ENCODE measurements around the gene KLK12.

Gene KLK12

DNA sequence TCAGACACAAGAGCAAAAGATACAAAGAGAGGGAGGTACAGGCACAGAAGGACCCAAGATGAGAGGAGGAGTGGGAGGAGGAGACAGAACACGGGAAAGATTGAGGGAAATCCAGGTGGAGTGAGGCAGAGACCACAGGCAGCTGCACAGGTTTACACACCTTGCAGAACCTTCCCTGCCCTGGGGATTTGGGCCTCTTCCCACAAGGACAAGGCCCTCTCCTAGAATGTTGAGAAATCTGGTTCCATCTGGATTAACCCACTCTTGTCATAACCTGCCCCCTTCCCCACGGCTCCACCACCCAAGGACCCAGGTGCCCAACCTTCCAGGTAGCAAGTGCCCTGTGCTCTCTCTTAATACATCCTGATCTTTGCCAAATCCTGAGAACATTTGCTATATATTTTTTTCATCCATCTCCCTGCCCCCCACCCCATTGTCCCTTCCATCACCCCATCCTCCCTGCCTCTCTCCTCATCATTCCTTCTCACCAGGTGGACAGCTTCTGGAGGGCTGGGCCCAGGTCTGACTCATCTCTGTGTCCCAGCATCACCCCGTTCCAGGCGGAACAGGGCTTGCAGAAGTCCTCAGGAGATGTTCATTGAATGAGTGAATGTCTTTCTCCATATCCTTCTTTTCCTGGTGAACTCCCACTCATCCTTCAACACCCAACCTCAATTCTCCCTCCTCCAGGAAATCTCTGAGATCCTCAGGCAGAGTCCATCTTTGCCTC is 24.6 kb downstream of the KLK12 start:
- FAIRE-seq (no peak), DNase-seq (ENCODE audit: insufficient read length) (no peak)
- TF ChIP-seq POLR2AphosphoS5 (IDR thresholded peaks at IDR 0.05; ENCODE audit: low read depth, low read length) = no peak
- TF ChIP-seq TAF1 (IDR thresholded peaks at IDR 0.05; ENCODE audit: borderline replicate concordance, low read depth, low read length) = no peak
- TF ChIP-seq POLR2A (IDR thresholded peaks at IDR 0.05; ENCODE audit: low read depth, low read length) = no peak

DNA sequence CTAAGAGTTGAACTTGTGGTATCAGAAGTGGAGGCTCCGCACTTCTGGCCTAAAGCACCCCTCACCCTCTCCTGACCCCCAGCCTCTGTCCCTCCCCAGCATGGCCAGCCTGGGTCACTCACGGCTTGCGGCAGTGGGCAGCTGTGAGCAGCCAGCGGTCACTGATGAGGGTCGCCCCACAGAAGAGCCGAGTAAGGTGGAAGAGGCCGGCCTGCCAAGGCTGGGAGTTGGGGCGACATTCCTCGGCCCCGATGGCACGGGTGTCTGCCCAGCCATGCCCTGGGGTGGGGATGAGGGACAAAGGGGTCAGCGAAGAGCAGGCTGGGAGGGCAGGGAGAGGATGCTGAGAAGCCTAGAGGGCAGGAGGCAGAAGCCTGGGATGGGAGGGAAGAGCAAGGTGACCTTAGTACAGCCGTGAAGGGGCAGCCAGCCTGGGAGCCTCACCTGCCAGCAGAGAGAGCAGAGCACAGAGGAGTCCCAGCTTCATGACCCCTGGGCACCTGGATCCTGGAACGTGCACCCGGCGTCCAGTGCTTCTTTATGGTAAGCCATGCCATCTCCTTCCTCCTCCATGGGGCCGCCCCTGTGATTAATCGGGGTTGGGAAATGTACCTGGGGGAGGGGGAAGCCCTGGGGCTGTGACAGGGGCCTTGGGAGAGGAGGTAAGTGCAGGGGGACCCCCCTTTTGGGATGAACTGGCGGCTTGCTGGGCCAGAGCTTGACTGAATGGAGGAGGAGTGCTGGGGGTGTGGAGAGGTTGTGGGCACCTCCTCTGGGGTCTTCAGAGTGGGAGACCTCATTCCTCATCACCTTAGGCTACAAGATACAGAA is 25.5 kb downstream of the KLK12 start:
- no peak for DNase-seq (ENCODE audit: insufficient read length)
- no peak for FAIRE-seq
- TF ChIP-seq POLR2A (IDR thresholded peaks at IDR 0.05; ENCODE audit: low read depth, low read length) = no peak
- TF ChIP-seq TAF1 (IDR thresholded peaks at IDR 0.05; ENCODE audit: borderline replicate concordance, low read depth, low read length) = no peak
- no peak for TF ChIP-seq POLR2AphosphoS5 (IDR thresholded peaks at IDR 0.05; ENCODE audit: low read depth, low read length)

DNA sequence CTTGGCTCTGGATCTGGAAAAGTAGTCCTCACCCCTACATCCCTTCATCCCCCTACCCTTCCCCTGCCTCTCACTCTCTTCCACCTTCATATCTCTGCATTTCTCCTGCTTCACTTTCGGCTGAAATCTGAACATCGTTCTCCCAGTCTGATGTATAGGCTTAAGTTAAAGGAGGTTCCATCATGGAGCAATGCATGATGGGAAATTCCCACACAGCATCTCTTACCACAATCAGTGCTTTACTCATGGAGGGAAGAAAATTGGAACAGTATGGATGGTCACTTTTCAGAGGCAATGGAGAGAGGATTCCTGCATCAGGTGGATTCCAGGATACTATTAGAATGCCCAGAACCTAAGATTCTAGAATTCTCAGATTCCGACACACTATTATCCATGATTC is 27.3 kb downstream of the KLK12 start:
- FAIRE-seq (no peak), DNase-seq (ENCODE audit: insufficient read length) (no peak)
- TF ChIP-seq POLR2A (IDR thresholded peaks at IDR 0.05; ENCODE audit: low read depth, low read length) (no peak), TAF1 (IDR thresholded peaks at IDR 0.05; ENCODE audit: borderline replicate concordance, low read depth, low read length) (no peak), POLR2AphosphoS5 (IDR thresholded peaks at IDR 0.05; ENCODE audit: low read depth, low read length) (no peak)

- DNase-seq (ENCODE audit: insufficient read length) (no peak), FAIRE-seq (no peak)
- no peak for TF ChIP-seq POLR2A (IDR thresholded peaks at IDR 0.05; ENCODE audit: low read depth, low read length)
These were observed 28.4 kb downstream of the KLK12 start for GRCh38 chr19:51006406-51006805.

GRCh38 chr19:51005248-51005647 is 29.6 kb downstream of the KLK12 start:
- TF ChIP-seq TAF1 (IDR thresholded peaks at IDR 0.05; ENCODE audit: borderline replicate concordance, low read depth, low read length) (no peak), POLR2A (IDR thresholded peaks at IDR 0.05; ENCODE audit: low read depth, low read length) (no peak), POLR2AphosphoS5 (IDR thresholded peaks at IDR 0.05; ENCODE audit: low read depth, low read length) (no peak)
- no peak for FAIRE-seq

DNA sequence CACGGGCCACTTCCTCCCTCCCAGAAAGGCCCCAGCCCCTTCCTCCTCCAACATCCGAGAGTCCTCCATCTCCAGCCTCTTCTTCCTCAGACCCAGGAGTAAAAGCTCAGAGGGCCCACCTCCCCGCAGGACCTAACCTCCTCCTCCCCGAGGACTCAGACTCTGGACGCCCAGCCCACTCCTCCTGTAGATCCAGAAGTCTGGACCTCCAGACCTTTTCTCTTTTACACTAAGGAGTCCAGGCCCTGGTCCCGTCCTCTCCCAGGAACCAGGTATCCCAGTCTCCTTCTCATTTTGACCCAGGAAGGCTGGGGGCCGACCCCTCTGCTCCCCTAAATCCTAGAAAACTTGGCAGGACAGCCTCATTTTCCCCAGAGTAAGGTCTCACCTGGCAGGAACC is 31.5 kb downstream of the KLK12 start:
- no peak for TF ChIP-seq POLR2AphosphoS5 (IDR thresholded peaks at IDR 0.05; ENCODE audit: low read depth, low read length)
- TF ChIP-seq TAF1 (IDR thresholded peaks at IDR 0.05; ENCODE audit: borderline replicate concordance, low read depth, low read length) = no peak
- TF ChIP-seq POLR2A (IDR thresholded peaks at IDR 0.05; ENCODE audit: low read depth, low read length) = no peak
- no peak for FAIRE-seq
- no peak for DNase-seq (ENCODE audit: insufficient read length)

More at GRCh38 chr19:51005248-51005647, 29.6 kb downstream of the KLK12 start:
- no peak for DNase-seq (ENCODE audit: insufficient read length)

DNA sequence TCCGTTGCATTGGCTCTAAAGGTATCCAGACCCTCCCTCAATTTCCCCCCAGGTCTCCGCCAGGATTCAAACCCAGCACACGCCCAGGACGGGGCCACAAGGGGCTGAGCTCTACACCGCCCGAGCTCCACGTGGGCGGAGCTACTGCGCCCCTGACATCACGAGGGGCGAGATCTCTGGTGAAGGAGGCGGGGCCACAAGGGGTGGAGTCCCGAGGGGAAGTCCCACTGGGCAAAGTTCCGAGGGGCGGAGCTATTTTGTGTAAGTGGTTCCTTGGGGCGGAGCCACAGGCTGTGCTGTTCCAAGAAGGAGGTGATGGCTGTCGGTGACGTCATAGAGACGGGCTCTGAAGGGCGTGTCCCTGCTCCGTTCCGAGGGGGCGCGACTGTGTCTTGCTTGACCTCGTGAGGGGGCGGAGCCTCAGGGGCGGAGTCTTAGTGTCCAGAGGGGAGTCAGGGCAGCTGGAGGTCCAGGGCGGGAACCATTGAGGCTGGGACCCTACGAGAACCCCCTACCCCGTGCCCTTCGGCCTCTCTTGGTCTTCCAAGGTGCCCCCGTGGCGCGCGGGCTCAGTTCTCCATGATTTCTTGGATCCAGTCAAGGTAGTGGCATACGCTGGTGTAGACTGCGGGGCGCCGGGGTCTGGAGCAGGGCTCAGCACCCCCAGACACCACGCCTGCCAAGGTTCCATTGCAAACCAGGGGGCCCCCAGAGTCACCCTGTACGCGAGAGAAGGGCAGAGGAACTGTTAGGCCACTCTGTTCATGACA is 32.1 kb downstream of the KLK12 start:
- DNase-seq (ENCODE audit: insufficient read length) (no peak), FAIRE-seq (no peak)
- TF ChIP-seq POLR2A (IDR thresholded peaks at IDR 0.05; ENCODE audit: low read depth, low read length) = no peak
- TF ChIP-seq POLR2AphosphoS5 (IDR thresholded peaks at IDR 0.05; ENCODE audit: low read depth, low read length) = no peak

DNA sequence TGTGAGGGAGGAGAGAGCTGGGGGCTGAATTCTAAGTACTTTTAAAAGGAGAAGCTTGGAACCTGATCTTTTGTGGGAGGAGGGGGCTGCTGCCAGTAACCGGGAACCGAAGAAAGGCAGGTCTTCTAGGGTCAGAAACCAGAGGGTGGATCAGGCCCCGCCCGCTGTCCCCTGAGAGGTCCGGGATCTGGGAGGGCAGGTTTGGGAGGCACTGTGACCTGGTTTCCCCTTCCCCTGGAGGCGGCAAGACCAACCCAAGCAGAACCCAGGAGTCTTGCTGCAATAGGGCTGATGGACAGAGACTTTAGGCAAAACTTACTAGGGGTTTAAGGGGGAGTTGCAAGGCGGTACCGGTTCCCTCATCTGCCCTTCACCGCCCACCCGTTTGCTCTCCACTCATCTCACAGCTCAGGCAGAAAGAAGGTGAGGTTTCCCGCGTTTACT is 32.7 kb downstream of the KLK12 start:
- FAIRE-seq (no peak), DNase-seq (ENCODE audit: insufficient read length) (no peak)
- TF ChIP-seq POLR2AphosphoS5 (IDR thresholded peaks at IDR 0.05; ENCODE audit: low read depth, low read length) (no peak), POLR2A (IDR thresholded peaks at IDR 0.05; ENCODE audit: low read depth, low read length) (no peak), TAF1 (IDR thresholded peaks at IDR 0.05; ENCODE audit: borderline replicate concordance, low read depth, low read length) (no peak)

DNA sequence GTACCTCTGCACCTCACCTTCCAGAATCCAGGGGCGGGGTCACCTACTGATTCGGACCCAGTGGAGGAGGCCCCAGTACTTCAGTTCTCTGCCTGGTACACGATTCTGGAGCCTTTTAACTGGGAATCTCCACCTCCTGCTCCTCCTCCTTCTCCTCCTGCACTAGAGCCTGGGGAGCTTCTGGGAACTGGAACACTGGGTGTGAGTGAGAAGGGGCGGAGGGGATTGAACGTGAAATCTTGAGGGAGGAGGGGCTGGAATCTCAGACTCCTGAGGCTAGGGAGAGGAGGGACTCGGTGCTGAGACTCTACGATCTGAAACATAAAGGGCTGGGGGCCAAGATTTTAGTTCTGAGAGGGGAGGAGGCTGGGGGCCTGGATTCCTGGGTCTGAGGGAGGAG is 33.3 kb downstream of the KLK12 start, which contains the start of gene KLK8:
TSS of gene KLK8 (minus strand) at position 90 of the 400 bp plus-strand sequence. CDS start 437 bp downstream, outside the sequence.
- FAIRE-seq (no peak), DNase-seq (ENCODE audit: insufficient read length) (no peak)
- TF ChIP-seq TAF1 (IDR thresholded peaks at IDR 0.05; ENCODE audit: borderline replicate concordance, low read depth, low read length) = no peak
- no peak for TF ChIP-seq POLR2A (IDR thresholded peaks at IDR 0.05; ENCODE audit: low read depth, low read length)
- TF ChIP-seq POLR2AphosphoS5 (IDR thresholded peaks at IDR 0.05; ENCODE audit: low read depth, low read length) = no peak

GRCh38 chr19:51000981-51001380 is 33.8 kb downstream of the KLK12 start:
- TF ChIP-seq TAF1 (IDR thresholded peaks at IDR 0.05; ENCODE audit: borderline replicate concordance, low read depth, low read length) (no peak), POLR2AphosphoS5 (IDR thresholded peaks at IDR 0.05; ENCODE audit: low read depth, low read length) (no peak), POLR2A (IDR thresholded peaks at IDR 0.05; ENCODE audit: low read depth, low read length) (no peak)

GRCh38 chr19:51000426-51000825 is 34.4 kb downstream of the KLK12 start:
- DNase-seq (ENCODE audit: insufficient read length) (no peak), FAIRE-seq (no peak)
- TF ChIP-seq POLR2AphosphoS5 (IDR thresholded peaks at IDR 0.05; ENCODE audit: low read depth, low read length) (no peak), POLR2A (IDR thresholded peaks at IDR 0.05; ENCODE audit: low read depth, low read length) (no peak), TAF1 (IDR thresholded peaks at IDR 0.05; ENCODE audit: borderline replicate concordance, low read depth, low read length) (no peak)

More at GRCh38 chr19:51000981-51001380, 33.8 kb downstream of the KLK12 start:
- FAIRE-seq = no peak
- DNase-seq (ENCODE audit: insufficient read length) = no peak
